Mucosa of descending colon (tissue), 3 donors: ENCODE measurements around the gene LGR6. TPM values are rescaled to one million over a fixed set of nuclear protein-coding genes. Genes with fewer than 3 reads are reported as not detected.
A peak's percentile ranks its signal among the peaks of the same experiment; 100 is the strongest.

Experiments
- ATAC-seq: fragments of 200-7000 bp; cut with Tn5 transposase; one replicate; pipeline ENCODE4 v1.9.1; 2020; ENCODE audit warnings: mild to moderate bottlenecking, moderate library complexity
- DNase-seq, 3 donors: peaks; one replicate each; pipeline ENCODE4 v3.0.0-alpha.2; 2020
- H3K36me3 ChIP-seq: fragments of 200-600 bp; one replicate; pipeline ENCODE4 v1.8.0; 2021; ENCODE audit warnings: low read depth, mild to moderate bottlenecking
- H3K4me1 ChIP-seq: fragments of 200-600 bp; one replicate; pipeline ENCODE4 v1.8.0; 2021; ENCODE audit warnings: low read depth, mild to moderate bottlenecking
- H3K4me3 ChIP-seq: fragments of 200-600 bp; one replicate; pipeline ENCODE4 v1.8.0; 2021; ENCODE audit warnings: mild to moderate bottlenecking
- H3K9me3 ChIP-seq: fragments of 200-600 bp; one replicate; pipeline ENCODE4 v1.8.0; 2021; ENCODE audit warnings: mild to moderate bottlenecking
- intact Hi-C, 2 donors: fragments of 100-400 bp; cut with DNase I in 1 of 2; cut with micrococcal nuclease in 1 of 2; formaldehyde crosslinking; loops; one replicate each; pipeline versions ENCODE4 v1.11.0 to v1.11.1; 2022; cut with DNase I, micrococcal nuclease
- total RNA-seq, 3 donors: library from RNA; stranded (reverse); fragmentation: NEBNext Ultra II Directional in 2 of 3; extraction: Animal tissue kit (Norgen Biotek cat#: 25700) in 2 of 3; gene quantifications; one replicate each; pipeline versions ENCODE4 v1.2.1 to v1.2.4, GENCODE V29; 2021 to 2023
- TF ChIP-seq, protein P1 (sequence below): fragments of 200-600 bp; IDR thresholded peaks from one replicate; pipeline ENCODE4 v1.8.0; 2022; ENCODE audit warnings: antibody characterized with exemption, mild to moderate bottlenecking
- donor health status: DM: no; HTN: no; CAD: no; lungs with moderate emphysema.
- donor health status: DM: no; HTN: no; CAD: no.
- donor health status: DM: no; HTN: yes; CAD: no.

The LGR6 gene
- total RNA-seq, 3 donors from 2014 or later: 0.66 to 4.2 (median 1.3) TPM

DNA sequence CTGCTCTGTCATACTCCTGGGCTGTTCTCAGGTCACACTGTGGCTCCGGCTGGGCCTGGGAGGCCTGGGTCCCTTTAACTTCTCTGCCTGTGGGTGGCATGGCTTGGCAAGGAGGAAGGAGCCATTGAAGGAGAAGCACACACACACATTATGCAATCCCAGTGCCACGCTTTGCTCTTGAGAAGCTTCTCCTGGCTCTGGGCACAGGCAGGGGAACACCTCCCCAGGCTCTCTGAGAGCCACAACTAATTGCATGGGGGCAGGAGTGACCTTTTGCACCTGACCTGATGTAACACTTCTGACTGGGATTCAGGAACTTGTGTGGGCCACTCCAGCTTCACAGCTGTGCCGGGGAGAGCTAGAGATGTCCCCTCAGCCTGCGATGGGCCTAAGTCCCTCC, 23.1 kb downstream of the LGR6 start:
- intact Hi-C loops: no loop called here
- no peak overlapping the region for H3K4me3 ChIP-seq
- no peaks in the 10 kb centered on the region for H3K4me1 ChIP-seq
- no peaks in the 10 kb centered on the region for H3K36me3 ChIP-seq
- TF ChIP-seq, protein P1, sequence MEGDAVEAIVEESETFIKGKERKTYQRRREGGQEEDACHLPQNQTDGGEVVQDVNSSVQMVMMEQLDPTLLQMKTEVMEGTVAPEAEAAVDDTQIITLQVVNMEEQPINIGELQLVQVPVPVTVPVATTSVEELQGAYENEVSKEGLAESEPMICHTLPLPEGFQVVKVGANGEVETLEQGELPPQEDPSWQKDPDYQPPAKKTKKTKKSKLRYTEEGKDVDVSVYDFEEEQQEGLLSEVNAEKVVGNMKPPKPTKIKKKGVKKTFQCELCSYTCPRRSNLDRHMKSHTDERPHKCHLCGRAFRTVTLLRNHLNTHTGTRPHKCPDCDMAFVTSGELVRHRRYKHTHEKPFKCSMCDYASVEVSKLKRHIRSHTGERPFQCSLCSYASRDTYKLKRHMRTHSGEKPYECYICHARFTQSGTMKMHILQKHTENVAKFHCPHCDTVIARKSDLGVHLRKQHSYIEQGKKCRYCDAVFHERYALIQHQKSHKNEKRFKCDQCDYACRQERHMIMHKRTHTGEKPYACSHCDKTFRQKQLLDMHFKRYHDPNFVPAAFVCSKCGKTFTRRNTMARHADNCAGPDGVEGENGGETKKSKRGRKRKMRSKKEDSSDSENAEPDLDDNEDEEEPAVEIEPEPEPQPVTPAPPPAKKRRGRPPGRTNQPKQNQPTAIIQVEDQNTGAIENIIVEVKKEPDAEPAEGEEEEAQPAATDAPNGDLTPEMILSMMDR: no peak
- no peaks in the 10 kb centered on the region for H3K9me3 ChIP-seq
- no peak for ATAC-seq
- no peak for DNase-seq

DNA sequence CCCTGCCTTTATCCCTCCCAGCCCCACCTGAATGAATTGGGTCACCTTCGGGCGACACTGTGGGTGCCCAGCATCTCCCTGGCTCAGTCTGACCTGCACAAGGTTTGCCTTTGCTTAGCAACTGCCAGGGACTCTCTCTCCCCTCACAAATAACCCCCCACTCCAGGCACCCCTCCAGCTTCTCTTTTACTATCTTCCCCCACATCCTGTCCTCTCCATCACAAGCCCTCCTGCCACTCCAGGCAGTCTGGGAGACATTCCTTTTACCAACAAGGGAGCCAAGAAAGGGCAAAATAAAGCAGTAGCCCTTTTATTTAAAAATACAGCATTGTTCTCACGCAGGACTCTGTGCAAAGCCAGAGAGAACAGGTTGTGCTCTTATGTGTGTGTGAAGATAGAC, 23.9 kb downstream of the LGR6 start:
- no peak for ATAC-seq

DNA sequence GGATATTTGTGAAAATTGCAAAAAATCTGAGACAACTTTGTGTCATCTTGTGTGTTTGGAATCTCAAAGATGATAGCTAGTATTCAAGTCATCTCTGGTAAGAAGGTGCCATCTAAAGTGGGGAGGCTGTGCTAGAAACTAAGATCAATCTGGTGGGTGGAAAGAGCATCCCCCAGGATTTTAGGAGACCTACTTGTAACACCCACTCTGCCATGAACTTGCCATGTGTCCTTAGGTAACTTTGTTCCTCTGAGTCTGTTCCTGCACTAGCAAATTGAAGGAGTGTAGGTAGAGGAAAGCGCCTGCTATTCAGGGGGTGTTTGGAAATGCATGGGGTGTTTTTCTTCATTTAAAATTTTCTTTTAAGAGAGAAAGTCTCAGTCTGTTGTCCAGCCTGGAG, 24.4 kb downstream of the LGR6 start:
- ATAC-seq: no peak
- DNase-seq: no peak
- TF ChIP-seq, protein P1: no peak
- Histone ChIP-seq H3K9me3 (no peaks in the 10 kb centered on the region), H3K36me3 (no peaks in the 10 kb centered on the region), H3K4me3 (no peak overlapping the region), H3K4me1 (no peaks in the 10 kb centered on the region)
- intact Hi-C loops: no loop called here

More for the DNA sequence above, 23.9 kb downstream of the LGR6 start:
- H3K36me3 ChIP-seq: no peaks in the 10 kb centered on the region
- intact Hi-C loops: no loop called here
- no peaks in the 10 kb centered on the region for H3K9me3 ChIP-seq
- H3K4me1 ChIP-seq: no peaks in the 10 kb centered on the region
- H3K4me3 ChIP-seq: no peak overlapping the region
- DNase-seq: no peak
- TF ChIP-seq, protein P1: no peak

DNA sequence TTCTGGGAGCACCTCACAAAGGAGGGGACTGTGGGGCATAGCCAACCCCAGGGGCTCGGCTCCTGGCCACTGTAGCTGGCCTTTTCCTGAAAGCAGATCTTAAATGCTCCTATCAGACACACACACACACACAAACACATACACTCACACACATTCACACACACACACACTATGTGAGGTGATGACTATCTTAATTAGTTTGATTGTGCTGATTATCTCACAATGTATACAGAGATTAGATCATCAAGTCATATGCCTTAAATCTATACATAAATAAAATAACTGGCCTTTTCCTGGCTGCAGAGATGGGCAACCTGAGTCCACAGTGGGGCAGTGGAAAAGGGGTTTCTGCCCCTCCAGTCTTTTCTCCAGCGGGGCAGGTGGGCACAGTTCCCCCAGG, 27.1 kb downstream of the LGR6 start:
- TF ChIP-seq, protein P1: no peak
- intact Hi-C loops: no loop called here
- DNase-seq (no peak), ATAC-seq (peak; percentile 31)
- H3K36me3 ChIP-seq: no peaks in the 10 kb centered on the region
- H3K4me1 ChIP-seq: no peaks in the 10 kb centered on the region
- H3K4me3 ChIP-seq: no peak overlapping the region
- no peaks in the 10 kb centered on the region for H3K9me3 ChIP-seq

DNA sequence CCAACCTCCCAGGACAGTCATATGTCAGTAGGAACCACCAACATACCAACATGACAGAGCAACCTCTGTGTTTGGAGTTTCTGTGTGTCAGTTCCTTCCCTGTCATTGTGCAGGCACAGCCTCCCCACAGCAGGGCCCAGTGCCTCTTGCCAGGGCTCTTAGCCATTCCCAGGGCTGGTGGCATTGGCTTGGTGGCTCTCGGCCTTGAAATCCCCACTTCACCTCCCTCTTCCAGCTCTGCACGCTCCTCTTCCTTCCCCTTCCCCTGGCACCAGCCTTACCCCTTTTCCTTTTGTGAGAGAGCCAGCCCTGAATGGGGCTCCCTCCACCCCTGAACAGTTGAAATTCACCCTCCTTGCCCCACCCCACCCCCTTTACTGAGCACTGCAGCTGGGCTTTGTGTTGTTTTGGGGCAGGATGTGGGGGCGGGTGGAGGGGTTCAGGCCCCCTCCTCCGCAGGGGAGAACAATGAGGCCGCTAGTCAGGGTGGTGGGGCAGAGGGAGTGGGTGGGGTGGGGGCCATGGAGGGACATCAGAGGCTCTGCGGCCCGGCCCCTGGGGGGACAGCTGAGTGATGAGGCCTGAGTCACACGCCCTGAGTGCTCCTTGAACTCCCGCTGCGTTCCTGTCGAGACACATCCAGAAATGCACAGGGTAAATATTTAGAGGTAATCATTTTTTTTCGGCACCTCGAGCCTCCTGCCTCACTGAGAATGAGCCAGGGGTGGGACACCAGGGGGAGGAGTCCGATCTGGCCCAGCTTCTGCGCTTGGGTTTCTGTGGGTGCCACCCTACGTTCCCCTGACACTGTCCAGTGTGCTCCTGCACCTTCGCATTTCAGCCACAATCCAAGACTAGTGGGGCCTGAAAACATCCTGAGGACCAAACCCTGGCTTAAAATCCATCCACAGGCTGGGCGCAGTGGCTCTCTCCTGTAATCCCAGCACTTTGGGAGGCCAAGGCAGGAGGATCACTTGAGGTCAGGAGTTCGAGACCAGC, 28.6 kb downstream of the LGR6 start:
- TF ChIP-seq, protein P1: no peak
- no peak for DNase-seq

More for the DNA sequence above, 28.6 kb downstream of the LGR6 start:
- ATAC-seq: no peak
- peaks cover 2% of the 10 kb centered on the region for H3K4me1 ChIP-seq
- no peaks in the 10 kb centered on the region for H3K9me3 ChIP-seq
- H3K36me3 ChIP-seq: no peaks in the 10 kb centered on the region
- intact Hi-C loops: no loop called here
- H3K4me3 ChIP-seq: no peak overlapping the region
